GM23338 (cell line): ENCODE data around the gene PLAAT5.
A peak's percentile ranks its signal among the peaks of the same experiment; 100 is the strongest.

ENCODE experiments used
- CTCF ChIP-seq, 2 experiments: fragments of 200-600 bp in 1 of 2; sonication (generic) in 1 of 2; conservative IDR thresholded peaks; 2 replicates each; pipeline versions ENCODE4 v1.5.1 to v1.6.1; 2016 to 2017; ENCODE audit warnings: antibody characterized with exemption in 2 of 2, low read depth in 2 of 2, mild to moderate bottlenecking in 2 of 2, moderate library complexity in 1 of 2
- EZH2phosphoT487 ChIP-seq: fragments of 200-600 bp; sonication (generic); IDR thresholded peaks from one replicate; pipeline ENCODE4 v1.8.1; 2018; ENCODE audit warnings: antibody characterized with exemption; ENCODE audit not compliant: unreplicated experiment
- JUNB ChIP-seq: IDR thresholded peaks from one replicate; pipeline ENCODE4 v1.6.1; 2016; ENCODE audit warnings: antibody characterized with exemption; ENCODE audit not compliant: unreplicated experiment
- ZNF114 ChIP-seq: fragments of 250-450 bp; sonication (Bioruptor Pico); IDR thresholded peaks from 2 replicates; pipeline ENCODE4 v1.5.0; 2020; ENCODE audit warnings: mild to moderate bottlenecking, moderate library complexity
- TF ChIP-seq, protein P1 (sequence below): IDR thresholded peaks from 2 replicates; pipeline ENCODE4 v1.6.1; 2016; ENCODE audit warnings: antibody characterized with exemption

- TF ChIP-seq ZNF114 (CRISPR knock-in tag) (no peak), EZH2phosphoT487 (no peak), CTCF (conservative IDR thresholded peaks at IDR 0.05; ENCODE audit: low read depth in 2 of 2) (0 out of 4 replicates have a peak, but pooled peaks of 1 of the 2 experiments have one; percentile 30), JUNB (no peak)
- TF ChIP-seq, protein P1, sequence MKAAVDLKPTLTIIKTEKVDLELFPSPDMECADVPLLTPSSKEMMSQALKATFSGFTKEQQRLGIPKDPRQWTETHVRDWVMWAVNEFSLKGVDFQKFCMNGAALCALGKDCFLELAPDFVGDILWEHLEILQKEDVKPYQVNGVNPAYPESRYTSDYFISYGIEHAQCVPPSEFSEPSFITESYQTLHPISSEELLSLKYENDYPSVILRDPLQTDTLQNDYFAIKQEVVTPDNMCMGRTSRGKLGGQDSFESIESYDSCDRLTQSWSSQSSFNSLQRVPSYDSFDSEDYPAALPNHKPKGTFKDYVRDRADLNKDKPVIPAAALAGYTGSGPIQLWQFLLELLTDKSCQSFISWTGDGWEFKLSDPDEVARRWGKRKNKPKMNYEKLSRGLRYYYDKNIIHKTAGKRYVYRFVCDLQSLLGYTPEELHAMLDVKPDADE, result no peak
Measured at GRCh38 chr11:63489879-63490278, 1.1 kb downstream of the PLAAT5 start.
